Keratinocyte (primary cell): Measurements from ENCODE around the gene FGF1.

Experiments
- EZH2 ChIP-seq: IDR thresholded peaks from one replicate; pipeline ENCODE4 v1.6.1; 2012; ENCODE audit warnings: inconsistent platforms, mild to moderate bottlenecking, low read length, moderate library complexity
- TF ChIP-seq, protein P1 (sequence below), 3 experiments: IDR thresholded peaks in 1 of 3; conservative IDR thresholded peaks in 1 of 3; optimal IDR thresholded peaks in 1 of 3; 2 replicates in 2 of 3; 3 replicates in 1 of 3; pipeline versions ENCODE3 to v1.5.1; 2011; ENCODE audit warnings: low read length in 3 of 3, mild to moderate bottlenecking in 3 of 3, moderate library complexity in 2 of 3, control low read depth in 1 of 3, inconsistent platforms in 1 of 3; ENCODE audit not compliant: insufficient read depth in 2 of 3; ENCODE audit errors: extremely low read depth in 1 of 3

DNA sequence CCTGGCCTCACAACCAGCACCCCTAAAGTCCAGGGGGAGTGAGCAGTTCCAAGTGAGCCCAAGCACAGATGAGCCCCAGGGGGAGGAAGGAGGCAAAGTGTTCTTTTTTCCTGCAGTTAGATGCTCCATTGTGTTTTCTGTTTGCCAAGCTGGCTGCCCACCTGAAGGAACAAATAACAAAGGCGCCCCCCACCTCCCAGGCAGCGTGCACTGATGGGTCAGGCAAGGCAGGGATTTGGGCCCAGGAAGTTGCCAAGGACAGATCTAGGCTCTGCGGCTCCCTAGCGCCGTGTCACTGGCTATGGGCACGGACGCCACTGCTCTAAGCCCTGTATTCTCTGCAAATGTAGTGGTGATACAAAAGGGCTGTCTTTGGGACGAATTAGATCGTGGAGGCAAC, 21.8 kb downstream of the FGF1 start:
- TF ChIP-seq, protein P1, sequence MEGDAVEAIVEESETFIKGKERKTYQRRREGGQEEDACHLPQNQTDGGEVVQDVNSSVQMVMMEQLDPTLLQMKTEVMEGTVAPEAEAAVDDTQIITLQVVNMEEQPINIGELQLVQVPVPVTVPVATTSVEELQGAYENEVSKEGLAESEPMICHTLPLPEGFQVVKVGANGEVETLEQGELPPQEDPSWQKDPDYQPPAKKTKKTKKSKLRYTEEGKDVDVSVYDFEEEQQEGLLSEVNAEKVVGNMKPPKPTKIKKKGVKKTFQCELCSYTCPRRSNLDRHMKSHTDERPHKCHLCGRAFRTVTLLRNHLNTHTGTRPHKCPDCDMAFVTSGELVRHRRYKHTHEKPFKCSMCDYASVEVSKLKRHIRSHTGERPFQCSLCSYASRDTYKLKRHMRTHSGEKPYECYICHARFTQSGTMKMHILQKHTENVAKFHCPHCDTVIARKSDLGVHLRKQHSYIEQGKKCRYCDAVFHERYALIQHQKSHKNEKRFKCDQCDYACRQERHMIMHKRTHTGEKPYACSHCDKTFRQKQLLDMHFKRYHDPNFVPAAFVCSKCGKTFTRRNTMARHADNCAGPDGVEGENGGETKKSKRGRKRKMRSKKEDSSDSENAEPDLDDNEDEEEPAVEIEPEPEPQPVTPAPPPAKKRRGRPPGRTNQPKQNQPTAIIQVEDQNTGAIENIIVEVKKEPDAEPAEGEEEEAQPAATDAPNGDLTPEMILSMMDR (optimal IDR thresholded peaks at IDR 0.05 in 1 of 3, IDR thresholded peaks at IDR 0.05 in 1 of 3, conservative IDR thresholded peaks at IDR 0.05 in 1 of 3; ENCODE audit: extremely low read depth in 1 of 3, insufficient read depth in 2 of 3, low read length in 3 of 3): no peak
- no peak for TF ChIP-seq EZH2
